GM23338 (cell line): ENCODE data around the gene BCR. TPM values are rescaled to one million over a fixed set of nuclear protein-coding genes. Genes with fewer than 3 reads are reported as not detected.

Source experiments
- ATAC-seq: fragments of 200-7000 bp; cut with Tn5 transposase; 3 replicates; pipeline ENCODE4 v1.9.1; 2020
- DNase-seq: peaks from one replicate; pipeline ENCODE4 v3.0.0-alpha.2; 2015; ENCODE audit warnings: low spot score
- H2AFZ ChIP-seq: fragments of 200-600 bp; sonication (generic); 2 replicates; pipeline ENCODE4 v1.8.0; 2016; ENCODE audit warnings: antibody characterized with exemption, mild to moderate bottlenecking, moderate library complexity
- H3F3A ChIP-seq: fragments of 200-600 bp; sonication (generic); replicated peaks from 2 replicates; pipeline ENCODE4 v1.8.0; 2017; ENCODE audit warnings: antibody characterized with exemption, mixed run types, low read depth
- H3K27ac ChIP-seq: fragments of 200-600 bp; sonication (generic); 2 replicates; pipeline ENCODE4 v1.6.1; 2016; ENCODE audit warnings: low read depth
- H3K27me3 ChIP-seq: fragments of 200-600 bp; sonication (generic); 2 replicates; pipeline ENCODE4 v1.8.0; 2016; ENCODE audit warnings: mild to moderate bottlenecking, mixed run types, moderate library complexity; ENCODE audit not compliant: insufficient read depth
- H3K36me3 ChIP-seq: fragments of 200-600 bp; sonication (generic); 2 replicates; pipeline ENCODE4 v1.8.0; 2016; ENCODE audit warnings: mild to moderate bottlenecking; ENCODE audit not compliant: insufficient read depth
- H3K4me1 ChIP-seq: fragments of 200-600 bp; sonication (generic); 2 replicates; pipeline ENCODE4 v1.8.0; 2016; ENCODE audit warnings: mild to moderate bottlenecking, moderate library complexity; ENCODE audit not compliant: insufficient read depth
- H3K4me2 ChIP-seq: fragments of 200-600 bp; sonication (generic); 2 replicates; pipeline ENCODE4 v1.7.1; 2017; ENCODE audit warnings: mixed run types
- H3K4me3 ChIP-seq: fragments of 200-600 bp; sonication (generic); 2 replicates; pipeline ENCODE4 v1.6.1; 2016; ENCODE audit warnings: mixed run types
- H3K79me2 ChIP-seq: fragments of 200-600 bp; sonication (generic); replicated peaks from 2 replicates; pipeline ENCODE4 v1.8.0; 2017; ENCODE audit warnings: mild to moderate bottlenecking; ENCODE audit not compliant: insufficient read depth
- H3K9me2 ChIP-seq: fragments of 200-600 bp; sonication (generic); 2 replicates; pipeline ENCODE4 v1.8.0; 2017; ENCODE audit not compliant: insufficient read depth
- H4K20me1 ChIP-seq: fragments of 200-600 bp; sonication (generic); replicated peaks from 2 replicates; pipeline ENCODE4 v1.8.0; 2017; ENCODE audit warnings: mild to moderate bottlenecking; ENCODE audit not compliant: insufficient read depth
- H3K27ac Mint-ChIP-seq: 2 replicates; pipeline ENCODE4 v1.8.0; 2020; ENCODE audit warnings: inconsistent platforms, mild to moderate bottlenecking, moderate library complexity, mixed read lengths
- H3K27me3 Mint-ChIP-seq: 3 replicates; pipeline ENCODE4 v1.8.0; 2022; ENCODE audit warnings: low read depth, mild to moderate bottlenecking, moderate library complexity, mixed read lengths, inconsistent platforms; ENCODE audit not compliant: insufficient read depth, poor library complexity
- H3K36me3 Mint-ChIP-seq: 3 replicates; pipeline ENCODE4 v1.8.0; 2021; ENCODE audit warnings: low read depth, mild to moderate bottlenecking, inconsistent platforms, moderate library complexity, mixed read lengths
- H3K4me1 Mint-ChIP-seq: 3 replicates; pipeline ENCODE4 v1.8.0; 2020; ENCODE audit warnings: mild to moderate bottlenecking, inconsistent platforms, mixed read lengths
- H3K4me3 Mint-ChIP-seq: 3 replicates; pipeline ENCODE4 v1.8.0; 2021; ENCODE audit warnings: moderate library complexity, mild to moderate bottlenecking, inconsistent platforms, mixed read lengths
- H3K9me3 Mint-ChIP-seq: 3 replicates; pipeline ENCODE4 v1.8.0; 2020; ENCODE audit warnings: moderate library complexity, mild to moderate bottlenecking, inconsistent platforms, mixed read lengths
- CREB1 ChIP-seq: fragments of 250-450 bp; sonication (Bioruptor Pico); IDR thresholded peaks from 2 replicates; pipeline ENCODE4 v1.5.0; 2020; ENCODE audit warnings: low read depth, mild to moderate bottlenecking, moderate library complexity
- EZH2 ChIP-seq: fragments of 200-600 bp; sonication (generic); IDR thresholded peaks from one replicate; pipeline ENCODE4 v1.8.0; 2017; ENCODE audit warnings: antibody characterized with exemption, mild to moderate bottlenecking, low read depth; ENCODE audit not compliant: unreplicated experiment
- EZH2phosphoT487 ChIP-seq: fragments of 200-600 bp; sonication (generic); IDR thresholded peaks from one replicate; pipeline ENCODE4 v1.8.1; 2018; ENCODE audit warnings: antibody characterized with exemption; ENCODE audit not compliant: unreplicated experiment
- JUNB ChIP-seq: IDR thresholded peaks from one replicate; pipeline ENCODE4 v1.6.1; 2016; ENCODE audit warnings: antibody characterized with exemption; ENCODE audit not compliant: unreplicated experiment
- NANOG ChIP-seq: IDR thresholded peaks from 2 replicates; pipeline ENCODE4 v1.6.1; 2016; ENCODE audit warnings: antibody characterized with exemption, borderline replicate concordance
- POLR2AphosphoS5 ChIP-seq: IDR thresholded peaks from 2 replicates; pipeline ENCODE4 v1.6.1; 2016; ENCODE audit warnings: antibody characterized with exemption, low read depth
- REST ChIP-seq: IDR thresholded peaks from one replicate; pipeline ENCODE4 v1.6.1; 2018; ENCODE audit warnings: antibody characterized with exemption; ENCODE audit not compliant: unreplicated experiment
- STAT1 ChIP-seq: IDR thresholded peaks from one replicate; pipeline ENCODE4 v1.6.1; 2016; ENCODE audit warnings: antibody characterized with exemption; ENCODE audit not compliant: unreplicated experiment
- ZNF114 ChIP-seq: fragments of 250-450 bp; sonication (Bioruptor Pico); IDR thresholded peaks from 2 replicates; pipeline ENCODE4 v1.5.0; 2020; ENCODE audit warnings: mild to moderate bottlenecking, moderate library complexity
- ZNF331 ChIP-seq: fragments of 250-450 bp; sonication (Bioruptor Pico); IDR thresholded peaks from 2 replicates; pipeline ENCODE4 v1.5.0; 2020; ENCODE audit warnings: low read depth, mild to moderate bottlenecking, moderate library complexity
- ZNF462 ChIP-seq: fragments of 250-450 bp; sonication (Bioruptor Pico); IDR thresholded peaks from 2 replicates; pipeline ENCODE4 v1.5.0; 2020; ENCODE audit warnings: mild to moderate bottlenecking, moderate library complexity
- polyA plus RNA-seq: library from polyadenylated mRNA; unstranded; fragments of >200 nt; fragmentation: Nextera tagmentation; extraction: Ambion mirVana; gene quantifications from 2 replicates; pipeline ENCODE4 v1.2.1, GENCODE V29; 2016
- total RNA-seq: library from RNA; depleted of rRNA; stranded (reverse); fragments of >200 nt; shearing (Covaris generic); gene quantifications from 2 replicates; pipeline ENCODE4 v1.2.3, GENCODE V29; 2014
- TF ChIP-seq, protein P1 (sequence below), 2 experiments: fragments of 200-600 bp in 1 of 2; sonication (generic) in 1 of 2; conservative IDR thresholded peaks; 2 replicates each; pipeline versions ENCODE4 v1.5.1 to v1.6.1; 2016 to 2017; ENCODE audit warnings: antibody characterized with exemption in 2 of 2, low read depth in 2 of 2, mild to moderate bottlenecking in 2 of 2, moderate library complexity in 1 of 2
- TF ChIP-seq, protein P2 (sequence below): IDR thresholded peaks from 2 replicates; pipeline ENCODE4 v1.6.1; 2016; ENCODE audit warnings: antibody characterized with exemption

The BCR gene
- total and polyA plus RNA-seq, 2 experiments from 2014 or later: 17.7 to 121 TPM

GRCh38 chr22:23211622-23212021 is 31.3 kb downstream of the BCR start:
- peaks cover 37% of the 10 kb centered on the region for H3K4me1 Mint-ChIP-seq
- peaks cover 52% of the 10 kb centered on the region for H4K20me1 ChIP-seq
- no peaks in the 10 kb centered on the region for H3K27me3 ChIP-seq
- H3K9me3 Mint-ChIP-seq: no peaks in the 10 kb centered on the region
- H3K4me3 Mint-ChIP-seq: no peak overlapping the region
- peaks cover 100% of the 10 kb centered on the region for H3K79me2 ChIP-seq
- H3K9me2 ChIP-seq: no peaks in the 10 kb centered on the region
- H3F3A ChIP-seq: 0 out of 2 replicates have a peak, but pooled peaks cover 4% of the 10 kb centered on the region
- ATAC-seq (no peak), DNase-seq (no peak)
- no peak overlapping the region for H2AFZ ChIP-seq
- peaks cover 10% of the 10 kb centered on the region for H3K27me3 Mint-ChIP-seq
- no peak overlapping the region for H3K4me3 ChIP-seq
- no peak overlapping the region for H3K4me2 ChIP-seq
- peak overlapping the region; percentile 86 for H3K27ac Mint-ChIP-seq
- H3K27ac ChIP-seq: no peak overlapping the region
- peaks cover 8% of the 10 kb centered on the region for H3K36me3 Mint-ChIP-seq
- no peak for TF ChIP-seq ZNF462 (CRISPR knock-in tag)
- no peak for TF ChIP-seq POLR2AphosphoS5
- no peak for TF ChIP-seq ZNF331 (CRISPR knock-in tag)
- no peak for TF ChIP-seq EZH2phosphoT487
- TF ChIP-seq STAT1: no peak
- TF ChIP-seq JUNB: no peak
- TF ChIP-seq CREB1 (CRISPR knock-in tag): no peak
- TF ChIP-seq EZH2: no peak
- no peak for TF ChIP-seq ZNF114 (CRISPR knock-in tag)
- TF ChIP-seq, protein P1, sequence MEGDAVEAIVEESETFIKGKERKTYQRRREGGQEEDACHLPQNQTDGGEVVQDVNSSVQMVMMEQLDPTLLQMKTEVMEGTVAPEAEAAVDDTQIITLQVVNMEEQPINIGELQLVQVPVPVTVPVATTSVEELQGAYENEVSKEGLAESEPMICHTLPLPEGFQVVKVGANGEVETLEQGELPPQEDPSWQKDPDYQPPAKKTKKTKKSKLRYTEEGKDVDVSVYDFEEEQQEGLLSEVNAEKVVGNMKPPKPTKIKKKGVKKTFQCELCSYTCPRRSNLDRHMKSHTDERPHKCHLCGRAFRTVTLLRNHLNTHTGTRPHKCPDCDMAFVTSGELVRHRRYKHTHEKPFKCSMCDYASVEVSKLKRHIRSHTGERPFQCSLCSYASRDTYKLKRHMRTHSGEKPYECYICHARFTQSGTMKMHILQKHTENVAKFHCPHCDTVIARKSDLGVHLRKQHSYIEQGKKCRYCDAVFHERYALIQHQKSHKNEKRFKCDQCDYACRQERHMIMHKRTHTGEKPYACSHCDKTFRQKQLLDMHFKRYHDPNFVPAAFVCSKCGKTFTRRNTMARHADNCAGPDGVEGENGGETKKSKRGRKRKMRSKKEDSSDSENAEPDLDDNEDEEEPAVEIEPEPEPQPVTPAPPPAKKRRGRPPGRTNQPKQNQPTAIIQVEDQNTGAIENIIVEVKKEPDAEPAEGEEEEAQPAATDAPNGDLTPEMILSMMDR (conservative IDR thresholded peaks at IDR 0.05; ENCODE audit: low read depth in 2 of 2): no peak
- no peak for TF ChIP-seq NANOG
- TF ChIP-seq, protein P2, sequence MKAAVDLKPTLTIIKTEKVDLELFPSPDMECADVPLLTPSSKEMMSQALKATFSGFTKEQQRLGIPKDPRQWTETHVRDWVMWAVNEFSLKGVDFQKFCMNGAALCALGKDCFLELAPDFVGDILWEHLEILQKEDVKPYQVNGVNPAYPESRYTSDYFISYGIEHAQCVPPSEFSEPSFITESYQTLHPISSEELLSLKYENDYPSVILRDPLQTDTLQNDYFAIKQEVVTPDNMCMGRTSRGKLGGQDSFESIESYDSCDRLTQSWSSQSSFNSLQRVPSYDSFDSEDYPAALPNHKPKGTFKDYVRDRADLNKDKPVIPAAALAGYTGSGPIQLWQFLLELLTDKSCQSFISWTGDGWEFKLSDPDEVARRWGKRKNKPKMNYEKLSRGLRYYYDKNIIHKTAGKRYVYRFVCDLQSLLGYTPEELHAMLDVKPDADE: no peak
- no peak for TF ChIP-seq REST
- peaks cover 7% of the 10 kb centered on the region; the same call in 1 of the 2 replicates for H3K4me1 ChIP-seq
- H3K36me3 ChIP-seq: no peaks in the 10 kb centered on the region
